ENCODE results near the gene UBE3C.

GRCh38 chr7:157208571-157209413 lies 70.1 kb downstream of the UBE3C start:
- TF ChIP-seq, protein P1, sequence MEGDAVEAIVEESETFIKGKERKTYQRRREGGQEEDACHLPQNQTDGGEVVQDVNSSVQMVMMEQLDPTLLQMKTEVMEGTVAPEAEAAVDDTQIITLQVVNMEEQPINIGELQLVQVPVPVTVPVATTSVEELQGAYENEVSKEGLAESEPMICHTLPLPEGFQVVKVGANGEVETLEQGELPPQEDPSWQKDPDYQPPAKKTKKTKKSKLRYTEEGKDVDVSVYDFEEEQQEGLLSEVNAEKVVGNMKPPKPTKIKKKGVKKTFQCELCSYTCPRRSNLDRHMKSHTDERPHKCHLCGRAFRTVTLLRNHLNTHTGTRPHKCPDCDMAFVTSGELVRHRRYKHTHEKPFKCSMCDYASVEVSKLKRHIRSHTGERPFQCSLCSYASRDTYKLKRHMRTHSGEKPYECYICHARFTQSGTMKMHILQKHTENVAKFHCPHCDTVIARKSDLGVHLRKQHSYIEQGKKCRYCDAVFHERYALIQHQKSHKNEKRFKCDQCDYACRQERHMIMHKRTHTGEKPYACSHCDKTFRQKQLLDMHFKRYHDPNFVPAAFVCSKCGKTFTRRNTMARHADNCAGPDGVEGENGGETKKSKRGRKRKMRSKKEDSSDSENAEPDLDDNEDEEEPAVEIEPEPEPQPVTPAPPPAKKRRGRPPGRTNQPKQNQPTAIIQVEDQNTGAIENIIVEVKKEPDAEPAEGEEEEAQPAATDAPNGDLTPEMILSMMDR (IDR thresholded peaks at IDR 0.05), result no peak
- no peak for TF ChIP-seq POLR2A (IDR thresholded peaks at IDR 0.05)
